MCF 10A (cell line): ENCODE measurements around the gene HAPLN2. TPM values are rescaled to one million over a fixed set of nuclear protein-coding genes. Genes with fewer than 3 reads are reported as not detected.

Experiments
- BruUV-seq: library from RNA; stranded (reverse); fragments of 400-500 nt; replicated peaks from 2 replicates; lab custom pipeline; 2021; lab: Mats Ljungman, UMichigan
- CTCF ChIA-PET: fragments of 300-600 bp; sonication (Branson Sonifier 250); formaldehyde crosslinking; extraction: SDS; loops from one replicate; lab custom pipeline; 2021; ENCODE audit warnings: antibody characterized with exemption, inconsistent platforms; lab: Yijun Ruan, JAX
- POLR2A ChIA-PET: fragments of 300-600, 350-650 bp; sonication (Branson Sonifier 250); formaldehyde crosslinking; extraction: SDS; loops from one replicate; lab custom pipeline; 2020; ENCODE audit warnings: antibody characterized with exemption, inconsistent platforms; lab: Yijun Ruan, JAX
- DNase-seq: peaks from one replicate; pipeline ENCODE4 v3.0.0-alpha.2; 2018; ENCODE audit not compliant: unreplicated experiment
- H3K27ac Mint-ChIP-seq: one replicate; pipeline ENCODE4 v1.8.0; 2022; ENCODE audit warnings: mild to moderate bottlenecking, low read depth, mixed read lengths; ENCODE audit not compliant: unreplicated experiment
- H3K27me3 Mint-ChIP-seq: one replicate; pipeline ENCODE4 v1.8.0; 2022; ENCODE audit warnings: mixed read lengths; ENCODE audit not compliant: insufficient read depth, unreplicated experiment
- H3K36me3 Mint-ChIP-seq: one replicate; pipeline ENCODE4 v1.8.0; 2022; ENCODE audit warnings: mild to moderate bottlenecking, moderate library complexity, mixed read lengths; ENCODE audit not compliant: insufficient read depth, unreplicated experiment
- H3K4me1 Mint-ChIP-seq: one replicate; pipeline ENCODE4 v1.8.0; 2022; ENCODE audit warnings: mixed read lengths; ENCODE audit not compliant: insufficient read depth, unreplicated experiment
- H3K4me3 Mint-ChIP-seq: one replicate; pipeline ENCODE4 v1.8.0; 2022; ENCODE audit warnings: mild to moderate bottlenecking, moderate library complexity, mixed read lengths; ENCODE audit not compliant: unreplicated experiment
- H3K9me3 Mint-ChIP-seq: one replicate; pipeline ENCODE4 v1.8.0; 2022; ENCODE audit warnings: mixed read lengths; ENCODE audit not compliant: unreplicated experiment
- intact Hi-C: fragments of 100-400 bp; cut with micrococcal nuclease; formaldehyde crosslinking; loops from 2 replicates; pipeline ENCODE4 v1.14.1; 2022
- total RNA-seq: library from RNA; stranded (reverse); gene quantifications from 2 replicates; pipeline ENCODE4 v1.2.3, GENCODE V29; 2022
- TF ChIP-seq, protein P1 (sequence below): fragments of 200-600 bp; IDR thresholded peaks from one replicate; pipeline ENCODE4 v1.8.0; 2022; ENCODE audit warnings: antibody characterized with exemption, mild to moderate bottlenecking; ENCODE audit not compliant: unreplicated experiment

Gene HAPLN2
- total RNA-seq, 1 experiment from 2014 or later: not detected

- POLR2A ChIA-PET: interaction anchor here (0.6 to 6.1 kb wide), 13 partner anchors 10 to 310 kb away, joined by 3 to 134 read pairs (median 9); partner anchors contain the start of genes GPATCH4, MEF2D, SMG5 and TTC24
- intact Hi-C loops: no loop called here
- peaks cover 46% of the 10 kb centered on the region for H3K36me3 Mint-ChIP-seq
Measured at GRCh38 chr1:156592910-156593660, 26.1 kb upstream of the HAPLN2 start.

DNA sequence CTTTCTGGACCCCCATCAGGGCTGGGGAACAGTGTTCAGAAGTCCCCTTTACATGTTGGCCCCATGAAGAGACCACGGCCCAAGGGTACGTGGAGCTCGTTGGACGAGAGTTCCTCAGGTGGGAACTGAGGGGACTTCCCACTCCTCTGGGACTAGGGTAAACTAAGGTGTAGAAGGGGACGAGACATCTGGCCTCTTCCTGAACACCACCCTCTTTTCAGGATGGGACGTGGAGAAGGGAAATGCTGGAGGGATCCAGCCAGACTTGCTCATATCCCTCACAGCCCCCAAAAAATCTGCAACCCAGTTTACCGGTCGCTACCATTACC is 25.6 kb upstream of the HAPLN2 start:
- ChIA-PET POLR2A (interaction anchor here (0.6 to 6.1 kb wide), 8 partner anchors 9 to 136 kb away, joined by 3 to 134 read pairs (median 5); partner anchors contain the start of genes GPATCH4 and MEF2D), CTCF (interaction anchor here (0.5 to 2.3 kb wide), 13 partner anchors 8 to 242 kb away, joined by 3 to 10 read pairs (median 4); no protein-coding TSS in a partner anchor)
- H3K27me3 Mint-ChIP-seq: no peaks in the 10 kb centered on the region
- no peaks in the 10 kb centered on the region for H3K9me3 Mint-ChIP-seq
- TF ChIP-seq, protein P1, sequence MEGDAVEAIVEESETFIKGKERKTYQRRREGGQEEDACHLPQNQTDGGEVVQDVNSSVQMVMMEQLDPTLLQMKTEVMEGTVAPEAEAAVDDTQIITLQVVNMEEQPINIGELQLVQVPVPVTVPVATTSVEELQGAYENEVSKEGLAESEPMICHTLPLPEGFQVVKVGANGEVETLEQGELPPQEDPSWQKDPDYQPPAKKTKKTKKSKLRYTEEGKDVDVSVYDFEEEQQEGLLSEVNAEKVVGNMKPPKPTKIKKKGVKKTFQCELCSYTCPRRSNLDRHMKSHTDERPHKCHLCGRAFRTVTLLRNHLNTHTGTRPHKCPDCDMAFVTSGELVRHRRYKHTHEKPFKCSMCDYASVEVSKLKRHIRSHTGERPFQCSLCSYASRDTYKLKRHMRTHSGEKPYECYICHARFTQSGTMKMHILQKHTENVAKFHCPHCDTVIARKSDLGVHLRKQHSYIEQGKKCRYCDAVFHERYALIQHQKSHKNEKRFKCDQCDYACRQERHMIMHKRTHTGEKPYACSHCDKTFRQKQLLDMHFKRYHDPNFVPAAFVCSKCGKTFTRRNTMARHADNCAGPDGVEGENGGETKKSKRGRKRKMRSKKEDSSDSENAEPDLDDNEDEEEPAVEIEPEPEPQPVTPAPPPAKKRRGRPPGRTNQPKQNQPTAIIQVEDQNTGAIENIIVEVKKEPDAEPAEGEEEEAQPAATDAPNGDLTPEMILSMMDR: no peak
- no TSS peak for BruUV-seq
- peaks cover 13% of the 10 kb centered on the region for H3K4me1 Mint-ChIP-seq
- no peak overlapping the region for H3K4me3 Mint-ChIP-seq
- DNase-seq: no peak
- intact Hi-C loops: no loop called here
- no peak overlapping the region for H3K27ac Mint-ChIP-seq
- H3K36me3 Mint-ChIP-seq: peaks cover 52% of the 10 kb centered on the region

More at GRCh38 chr1:156592910-156593660, 26.1 kb upstream of the HAPLN2 start:
- H3K4me3 Mint-ChIP-seq: peak overlapping the region; percentile 77
- no TSS peak for BruUV-seq
- peak overlapping the region; percentile 65 for H3K27ac Mint-ChIP-seq
- CTCF ChIA-PET: interaction anchor here (0.5 to 2.6 kb wide), 19 partner anchors 9 to 611 kb away, joined by 3 to 20 read pairs (median 4); no protein-coding TSS in a partner anchor
- no peaks in the 10 kb centered on the region for H3K9me3 Mint-ChIP-seq
- H3K27me3 Mint-ChIP-seq: no peaks in the 10 kb centered on the region
- peaks cover 13% of the 10 kb centered on the region for H3K4me1 Mint-ChIP-seq
- DNase-seq: no peak
- TF ChIP-seq, protein P1: no peak

DNA sequence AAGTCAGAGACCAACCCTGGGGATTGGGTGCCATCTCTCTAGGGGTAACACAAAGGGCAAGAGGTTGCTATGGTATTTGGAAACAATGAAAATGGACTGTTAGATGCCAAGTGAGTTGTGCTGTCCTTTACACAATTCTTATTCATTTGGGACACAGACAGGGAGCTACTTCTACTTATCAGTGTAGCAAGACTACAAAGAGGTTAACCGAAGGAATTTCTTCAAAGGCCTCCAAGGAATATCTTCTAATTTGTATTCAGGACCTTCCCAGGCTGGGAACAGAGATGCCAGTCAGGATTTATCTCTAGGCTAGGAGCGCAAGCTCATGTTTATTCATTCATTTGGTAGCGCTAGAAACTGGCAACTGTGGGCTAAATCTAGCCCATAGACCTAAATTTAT is 25.0 kb upstream of the HAPLN2 start:
- no peak overlapping the region for H3K4me3 Mint-ChIP-seq
- ChIA-PET POLR2A (interaction anchor here (0.7 to 6.1 kb wide), 4 partner anchors 9 to 65 kb away, joined by 3 to 134 read pairs (median 4); partner anchors contain the start of gene GPATCH4), CTCF (interaction anchor here (0.5 to 2.3 kb wide), 16 partner anchors 8 to 242 kb away, joined by 3 to 10 read pairs (median 4); no protein-coding TSS in a partner anchor)
- peak overlapping the region; percentile 20 for H3K27ac Mint-ChIP-seq
- H3K27me3 Mint-ChIP-seq: no peaks in the 10 kb centered on the region
- no TSS peak for BruUV-seq
- H3K9me3 Mint-ChIP-seq: no peaks in the 10 kb centered on the region
- DNase-seq: no peak
- TF ChIP-seq, protein P1: no peak
- intact Hi-C loops: no loop called here
- H3K36me3 Mint-ChIP-seq: peaks cover 57% of the 10 kb centered on the region
- H3K4me1 Mint-ChIP-seq: peaks cover 13% of the 10 kb centered on the region

DNA sequence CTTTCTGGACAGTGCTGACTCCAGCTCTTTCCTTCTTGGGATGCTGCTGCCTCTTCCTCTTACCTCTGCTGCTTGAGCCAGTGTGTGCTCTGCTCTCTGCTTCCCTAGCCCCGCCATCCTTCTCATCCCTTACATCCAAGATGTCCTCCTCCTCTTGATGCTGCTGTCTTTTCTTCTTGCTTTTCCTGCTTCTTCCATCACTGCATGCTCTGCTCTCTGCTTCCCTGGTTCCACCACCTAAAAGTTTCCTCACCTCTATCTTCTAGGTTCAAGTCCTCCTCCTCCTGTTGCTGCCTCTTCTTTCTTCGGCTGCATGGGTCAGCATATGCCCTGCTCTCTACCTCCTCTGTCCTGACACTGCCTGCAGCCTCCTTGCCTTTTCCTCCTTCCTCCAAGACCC is 24.2 kb upstream of the HAPLN2 start:
- intact Hi-C loops: no loop called here
- CTCF ChIA-PET: interaction anchor here (0.7 to 2.3 kb wide), 9 partner anchors 10 to 210 kb away, joined by 3 to 10 read pairs (median 4); partner anchors contain the start of gene BCAN
- H3K27ac Mint-ChIP-seq: peak overlapping the region; percentile 20
- peaks cover 13% of the 10 kb centered on the region for H3K4me1 Mint-ChIP-seq
- H3K4me3 Mint-ChIP-seq: no peak overlapping the region
- no peaks in the 10 kb centered on the region for H3K27me3 Mint-ChIP-seq
- POLR2A ChIA-PET: interaction anchor here (6.1 kb wide), 1 partner anchor 8 kb away, joined by 134 read pairs; the partner anchor contains the start of gene GPATCH4
- no peak for DNase-seq
- TF ChIP-seq, protein P1: no peak
- BruUV-seq: no TSS peak
- no peaks in the 10 kb centered on the region for H3K9me3 Mint-ChIP-seq
- peaks cover 64% of the 10 kb centered on the region for H3K36me3 Mint-ChIP-seq
